CD4-positive, alpha-beta memory T cell (primary cell): ENCODE results near the gene UGT1A3. TPM values are rescaled to one million over a fixed set of nuclear protein-coding genes. Genes with fewer than 3 reads are reported as not detected.

Experiments
- CTCF ChIA-PET: fragments of 350-600 bp; sonication (Branson Sonifier 250); formaldehyde crosslinking; loops from one replicate; lab custom pipeline; 2021; ENCODE audit warnings: inconsistent platforms; ENCODE audit not compliant: partially characterized antibody; lab: Charles Lee
- POLR2A ChIA-PET: fragments of 350-600 bp; sonication (Branson Sonifier 250); formaldehyde crosslinking; loops from one replicate; lab custom pipeline; 2021; ENCODE audit not compliant: partially characterized antibody; lab: Charles Lee
- DNase-seq, 5 donors: peaks; one replicate each; pipeline versions ENCODE4 v3.0.0 to v3.0.0-alpha.2; 2020 to 2022; ENCODE audit warnings: mixed read lengths in 1 of 5
- H3K27ac ChIP-seq: one replicate; pipeline ENCODE4 v1.7.0; 2013; ENCODE audit warnings: low read depth, low read length
- H3K27me3 ChIP-seq: 2 replicates; pipeline ENCODE4 v1.7.0; 2013; ENCODE audit warnings: mild to moderate bottlenecking, low read length, moderate library complexity; ENCODE audit not compliant: insufficient read depth
- H3K36me3 ChIP-seq: 2 replicates; pipeline ENCODE4 v1.7.0; 2013; ENCODE audit warnings: mild to moderate bottlenecking, low read length, moderate library complexity; ENCODE audit not compliant: insufficient read depth
- H3K4me1 ChIP-seq: 2 replicates; pipeline ENCODE4 v1.7.0; 2013; ENCODE audit warnings: mild to moderate bottlenecking, low read length, moderate library complexity; ENCODE audit not compliant: insufficient read depth
- H3K4me3 ChIP-seq, 2 donors: one replicate each; pipeline ENCODE4 v1.7.0; 2013; ENCODE audit warnings: low read length in 2 of 2, mild to moderate bottlenecking in 1 of 2
- H3K9me3 ChIP-seq, 2 donors: one replicate each; pipeline ENCODE4 v1.7.0; 2013; ENCODE audit warnings: low read length in 2 of 2, control low read depth in 1 of 2; ENCODE audit not compliant: control insufficient read depth in 1 of 2
- H3K27ac Mint-ChIP-seq, 7 donors: one replicate each; pipeline ENCODE4 v1.8.0; 2020 to 2021; ENCODE audit warnings: mixed read lengths in 7 of 7, mild to moderate bottlenecking in 6 of 7, inconsistent platforms in 3 of 7, moderate library complexity in 3 of 7
- H3K27me3 Mint-ChIP-seq, 2 donors: one replicate each; pipeline ENCODE4 v1.8.0; 2020 to 2021; ENCODE audit warnings: mixed read lengths in 2 of 2
- H3K36me3 Mint-ChIP-seq, 2 donors: one replicate each; pipeline ENCODE4 v1.8.0; 2020 to 2021; ENCODE audit warnings: mixed read lengths in 2 of 2, inconsistent platforms in 1 of 2, mild to moderate bottlenecking in 1 of 2
- H3K4me1 Mint-ChIP-seq, 4 donors: one replicate each; pipeline ENCODE4 v1.8.0; 2020 to 2021; ENCODE audit warnings: mixed read lengths in 4 of 4, mild to moderate bottlenecking in 1 of 4
- H3K4me3 Mint-ChIP-seq, 8 donors: one replicate each; pipeline ENCODE4 v1.8.0; 2020 to 2021; ENCODE audit warnings: mixed read lengths in 8 of 8, mild to moderate bottlenecking in 7 of 8, moderate library complexity in 6 of 8, inconsistent platforms in 3 of 8
- H3K9me3 Mint-ChIP-seq, 8 donors: one replicate each; pipeline ENCODE4 v1.8.0; 2020 to 2021; ENCODE audit warnings: mixed read lengths in 8 of 8, mild to moderate bottlenecking in 5 of 8, inconsistent platforms in 3 of 8, moderate library complexity in 1 of 8
- intact Hi-C: fragments of 100-400 bp; cut with micrococcal nuclease; formaldehyde crosslinking; loops from one replicate; pipeline ENCODE4 v1.15.1; 2023
- polyA plus RNA-seq, 2 donors: library from polyadenylated mRNA; unstranded; fragments of 300-500 nt; fragmentation: Illumina TruSeq; gene quantifications; one replicate each; pipeline ENCODE4 v1.2.3, GENCODE V29; 2021
- total RNA-seq, 2 experiments: library from RNA; stranded (reverse); gene quantifications; one replicate each; pipeline ENCODE4 v1.2.3, GENCODE V29; 2021

The UGT1A3 gene
- total and polyA plus RNA-seq, 4 experiments from 2014 or later: not detected

DNA sequence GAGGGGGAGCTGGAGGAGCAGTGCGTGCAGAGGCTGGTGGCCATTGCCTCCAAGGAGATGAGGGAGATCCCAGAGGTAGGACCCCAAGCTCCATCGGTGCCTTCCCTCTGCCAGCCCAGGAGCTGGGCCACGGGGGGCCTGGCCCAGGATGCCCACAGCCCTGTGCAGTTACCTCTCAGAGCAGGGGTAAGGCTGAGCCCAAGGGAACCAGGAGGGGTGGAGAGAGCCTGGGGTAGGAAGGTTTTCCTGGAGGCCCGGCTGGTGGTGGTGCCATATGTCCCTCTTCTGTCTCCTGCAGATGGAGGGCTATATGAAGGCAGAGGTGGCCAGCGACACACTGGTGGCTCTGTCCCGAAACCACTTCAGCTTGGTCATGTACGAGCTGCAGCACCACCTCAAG, 60.7 kb downstream of the UGT1A3 start:
- H3K9me3 ChIP-seq: no peaks in the 10 kb centered on the region

DNA sequence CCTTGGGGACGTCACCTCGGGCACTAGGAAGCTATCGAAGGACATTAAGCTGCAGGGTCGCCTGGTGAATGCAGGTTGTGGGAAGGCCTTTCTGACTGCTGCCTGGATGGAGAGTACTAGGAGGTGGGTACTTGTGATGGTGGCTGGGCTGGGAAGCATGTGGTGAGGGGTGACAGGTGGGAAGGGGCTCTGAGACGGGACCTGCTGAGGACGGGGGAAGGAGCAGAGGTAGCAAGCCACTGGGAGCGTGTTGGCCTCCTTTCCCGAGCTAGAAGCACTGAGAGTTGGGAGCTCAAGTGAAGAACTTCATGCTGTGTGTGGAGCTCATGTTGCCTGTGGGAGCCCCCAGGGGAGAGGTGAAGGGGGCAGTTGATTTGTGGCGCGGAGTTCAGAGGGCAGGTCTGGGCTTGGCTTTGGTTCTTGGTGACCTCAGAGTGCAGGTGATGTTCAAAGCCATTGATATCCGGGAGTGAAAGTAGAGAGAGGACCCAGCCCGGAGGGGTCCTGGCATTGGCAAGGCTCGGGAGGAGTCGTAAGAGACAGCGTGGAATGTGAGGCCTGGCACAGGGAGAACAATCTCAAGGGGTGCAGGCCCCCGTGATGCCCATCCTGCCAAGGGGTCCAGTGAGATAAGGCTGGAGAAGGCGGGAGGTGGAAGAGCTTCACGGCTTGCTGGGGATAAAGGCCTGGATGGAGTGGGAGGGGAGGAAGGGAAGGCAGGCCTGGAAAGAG, 62.5 kb downstream of the UGT1A3 start:
- Mint-ChIP-seq H3K9me3 (peaks cover 0 to 5% (median under 1%) of the 10 kb centered on the region in 8 donors), H3K4me3 (no peak overlapping the region), H3K27me3 (peaks cover 2 to 4% of the 10 kb centered on the region in 2 donors), H3K36me3 (no peaks in the 10 kb centered on the region), H3K27ac (no peak overlapping the region), H3K4me1 (peaks cover 0 to 4% (median under 1%) of the 10 kb centered on the region in 4 donors)
- POLR2A ChIA-PET: no interaction called here
- CTCF ChIA-PET: no interaction called here
- no peaks in the 10 kb centered on the region for H3K27me3 ChIP-seq
- no peak overlapping the region for H3K4me3 ChIP-seq
- no peak for DNase-seq
- intact Hi-C loops: no loop called here
- H3K36me3 ChIP-seq: no peaks in the 10 kb centered on the region
- H3K9me3 ChIP-seq: no peaks in the 10 kb centered on the region
- H3K4me1 ChIP-seq: no peaks in the 10 kb centered on the region
- H3K27ac ChIP-seq: no peak overlapping the region

More for the DNA sequence above, 60.7 kb downstream of the UGT1A3 start:
- Histone ChIP-seq H3K27ac (no peak overlapping the region), H3K36me3 (no peaks in the 10 kb centered on the region), H3K4me3 (no peak overlapping the region), H3K27me3 (no peaks in the 10 kb centered on the region), H3K4me1 (no peaks in the 10 kb centered on the region)
- ChIA-PET CTCF (no interaction called here), POLR2A (no interaction called here)
- intact Hi-C loops: no loop called here
- peaks cover 6 to 11% of the 10 kb centered on the region in 2 donors for H3K27me3 Mint-ChIP-seq
- peaks cover 0 to 9% (median 2%) of the 10 kb centered on the region in 8 donors for H3K9me3 Mint-ChIP-seq
- peaks cover 0 to 4% (median under 1%) of the 10 kb centered on the region in 4 donors for H3K4me1 Mint-ChIP-seq
- no peak overlapping the region for H3K4me3 Mint-ChIP-seq
- H3K36me3 Mint-ChIP-seq: no peaks in the 10 kb centered on the region
- H3K27ac Mint-ChIP-seq: no peak overlapping the region
- no peak for DNase-seq

DNA sequence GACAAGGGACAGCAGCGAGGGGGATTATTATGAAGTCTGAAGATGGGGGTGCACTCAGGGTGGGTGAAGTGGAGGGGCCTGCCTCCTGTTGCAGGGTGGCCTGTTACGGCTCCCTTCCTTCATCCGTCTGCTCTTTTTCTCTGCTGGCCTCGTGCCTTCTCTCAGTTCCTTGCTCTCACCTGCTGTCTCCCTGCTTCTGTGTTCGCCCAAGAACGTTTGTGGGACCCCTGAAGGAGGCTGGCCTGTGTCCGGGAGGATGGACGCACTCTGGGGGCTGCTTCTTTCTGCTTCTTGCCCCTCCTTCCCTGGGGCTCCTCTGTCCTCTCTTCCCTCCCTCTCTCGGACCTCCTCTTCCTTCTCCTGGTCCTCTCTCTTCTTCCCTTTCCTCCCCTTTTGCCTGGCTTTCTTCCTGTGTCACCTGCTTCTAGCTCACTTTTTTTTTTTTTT, 63.1 kb downstream of the UGT1A3 start:
- H3K4me3 ChIP-seq: no peak overlapping the region
- intact Hi-C loops: no loop called here
- no peaks in the 10 kb centered on the region for H3K27me3 ChIP-seq
- H3K36me3 ChIP-seq: no peaks in the 10 kb centered on the region
- H3K4me1 Mint-ChIP-seq: peaks cover 0 to 4% (median under 1%) of the 10 kb centered on the region in 4 donors
- no peak overlapping the region for H3K27ac Mint-ChIP-seq
- H3K9me3 Mint-ChIP-seq: peaks cover 0 to 5% (median 0%) of the 10 kb centered on the region in 8 donors
- POLR2A ChIA-PET: no interaction called here
- H3K4me3 Mint-ChIP-seq: no peak overlapping the region
- no peaks in the 10 kb centered on the region for H3K9me3 ChIP-seq
- DNase-seq: no peak
- no peaks in the 10 kb centered on the region for H3K36me3 Mint-ChIP-seq
- no peaks in the 10 kb centered on the region for H3K4me1 ChIP-seq
- CTCF ChIA-PET: no interaction called here
- H3K27ac ChIP-seq: no peak overlapping the region
- H3K27me3 Mint-ChIP-seq: peaks cover 0 to 4% of the 10 kb centered on the region in 2 donors

DNA sequence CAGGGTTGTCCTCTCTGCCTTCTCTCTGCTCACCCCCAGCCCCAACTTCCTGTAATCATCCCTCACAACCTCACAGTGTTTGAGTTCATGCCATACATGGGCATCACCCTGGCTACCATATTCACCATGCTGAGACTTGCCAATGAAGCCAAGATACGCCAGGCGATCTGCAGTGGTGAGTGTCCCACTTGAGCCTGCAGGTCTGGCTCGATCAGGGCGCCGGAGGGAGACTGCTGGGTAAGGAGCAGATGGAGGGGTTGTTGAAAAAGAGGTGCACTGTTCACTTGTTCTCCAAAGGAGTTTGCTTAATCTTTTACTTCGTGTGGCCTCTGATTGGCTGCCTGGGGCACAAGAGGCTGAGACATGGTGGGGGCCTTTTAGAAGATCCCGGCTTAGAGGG, 63.9 kb downstream of the UGT1A3 start:
- ChIA-PET POLR2A (no interaction called here), CTCF (no interaction called here)
- Histone ChIP-seq H3K4me3 (no peak overlapping the region), H3K36me3 (no peaks in the 10 kb centered on the region), H3K4me1 (no peaks in the 10 kb centered on the region), H3K27ac (no peak overlapping the region), H3K9me3 (no peaks in the 10 kb centered on the region), H3K27me3 (no peaks in the 10 kb centered on the region)
- peaks cover 0 to 4% of the 10 kb centered on the region in 2 donors for H3K27me3 Mint-ChIP-seq
- H3K27ac Mint-ChIP-seq: no peak overlapping the region
- intact Hi-C loops: no loop called here
- H3K4me3 Mint-ChIP-seq: no peak overlapping the region
- no peak for DNase-seq
- no peaks in the 10 kb centered on the region for H3K36me3 Mint-ChIP-seq
- peaks cover 0 to 4% (median under 1%) of the 10 kb centered on the region in 4 donors for H3K4me1 Mint-ChIP-seq
- peaks cover 0 to 5% (median 0%) of the 10 kb centered on the region in 8 donors for H3K9me3 Mint-ChIP-seq

DNA sequence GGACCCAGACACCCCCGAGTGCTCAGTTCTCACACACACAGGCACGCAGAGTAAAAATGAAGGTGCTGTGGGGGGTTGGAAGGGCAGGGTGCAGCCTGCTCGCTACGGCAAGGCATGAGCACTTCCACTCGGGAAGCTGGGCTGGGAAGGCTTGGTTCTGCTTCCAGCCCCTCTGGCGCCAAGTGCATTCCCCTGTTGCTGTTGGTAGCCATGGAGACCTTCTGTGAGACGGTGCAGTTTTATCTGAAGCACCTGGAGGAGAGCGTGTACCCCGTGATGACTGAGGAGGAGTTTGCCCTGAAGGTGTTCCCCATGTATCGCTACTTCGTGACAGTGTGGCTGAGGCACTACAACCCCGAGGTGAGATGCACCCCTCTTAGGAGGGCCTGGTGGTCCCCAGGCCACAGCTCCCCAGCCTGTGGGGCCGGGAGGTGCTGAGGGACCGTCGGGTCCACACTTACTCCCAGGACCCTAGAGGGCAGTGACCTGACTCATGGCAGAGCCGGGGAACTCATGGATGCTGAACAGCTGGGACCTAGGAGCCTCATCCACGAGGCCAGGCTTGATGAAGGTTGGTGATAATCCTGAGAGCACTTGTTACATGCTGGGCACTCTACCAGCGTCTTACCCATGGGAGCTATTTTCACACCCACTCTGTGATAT, 64.8 kb downstream of the UGT1A3 start:
- Mint-ChIP-seq H3K36me3 (no peaks in the 10 kb centered on the region), H3K9me3 (peaks cover 0 to 5% (median 0%) of the 10 kb centered on the region in 8 donors), H3K27me3 (peaks cover 0 to 4% of the 10 kb centered on the region in 2 donors), H3K27ac (no peak overlapping the region), H3K4me1 (peaks cover 0 to 4% (median under 1%) of the 10 kb centered on the region in 4 donors), H3K4me3 (no peak overlapping the region)
- Histone ChIP-seq H3K27me3 (no peaks in the 10 kb centered on the region), H3K9me3 (no peaks in the 10 kb centered on the region), H3K36me3 (no peaks in the 10 kb centered on the region), H3K27ac (no peak overlapping the region), H3K4me3 (no peak overlapping the region), H3K4me1 (no peaks in the 10 kb centered on the region)
- DNase-seq: no peak
- ChIA-PET POLR2A (no interaction called here), CTCF (no interaction called here)
- intact Hi-C loops: no loop called here

DNA sequence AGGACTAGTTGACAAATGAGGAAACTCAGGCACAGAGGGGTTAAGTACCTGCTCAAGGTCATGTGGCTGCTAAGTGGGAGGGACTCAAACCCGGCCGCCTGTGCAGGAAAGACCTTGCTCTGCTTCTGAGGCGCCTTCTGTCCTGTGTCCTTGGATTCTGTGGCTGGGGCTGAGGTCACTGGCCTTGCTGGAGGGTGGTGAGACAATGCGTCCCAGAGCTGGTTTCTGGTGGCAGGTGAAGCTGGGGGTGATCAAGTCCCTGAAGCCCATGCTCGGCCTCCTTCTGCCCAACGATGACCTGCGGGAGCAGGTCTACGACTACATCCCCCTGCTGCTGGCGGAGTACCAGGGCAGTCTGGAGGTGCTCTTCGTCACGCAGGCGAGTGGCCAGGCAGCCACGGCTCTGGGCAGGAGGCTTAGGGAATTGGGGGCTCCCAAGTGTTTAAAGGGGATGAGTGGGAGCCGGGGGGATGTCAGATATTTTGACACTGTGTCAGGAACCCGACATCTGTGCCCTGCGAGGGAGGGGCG, 65.4 kb downstream of the UGT1A3 start:
- no peak overlapping the region for H3K4me3 ChIP-seq
- POLR2A ChIA-PET: no interaction called here
- intact Hi-C loops: no loop called here
- H3K27ac ChIP-seq: no peak overlapping the region
- Mint-ChIP-seq H3K27me3 (peaks cover 0 to 3% of the 10 kb centered on the region in 2 donors), H3K36me3 (no peaks in the 10 kb centered on the region), H3K9me3 (peaks cover 0 to 3% (median 0%) of the 10 kb centered on the region in 8 donors), H3K27ac (no peak overlapping the region), H3K4me3 (no peak overlapping the region), H3K4me1 (peaks cover 0 to 2% (median under 1%) of the 10 kb centered on the region in 4 donors)
- H3K9me3 ChIP-seq: no peaks in the 10 kb centered on the region
- CTCF ChIA-PET: no interaction called here
- no peaks in the 10 kb centered on the region for H3K27me3 ChIP-seq
- H3K36me3 ChIP-seq: no peaks in the 10 kb centered on the region
- no peak for DNase-seq
- H3K4me1 ChIP-seq: no peaks in the 10 kb centered on the region

DNA sequence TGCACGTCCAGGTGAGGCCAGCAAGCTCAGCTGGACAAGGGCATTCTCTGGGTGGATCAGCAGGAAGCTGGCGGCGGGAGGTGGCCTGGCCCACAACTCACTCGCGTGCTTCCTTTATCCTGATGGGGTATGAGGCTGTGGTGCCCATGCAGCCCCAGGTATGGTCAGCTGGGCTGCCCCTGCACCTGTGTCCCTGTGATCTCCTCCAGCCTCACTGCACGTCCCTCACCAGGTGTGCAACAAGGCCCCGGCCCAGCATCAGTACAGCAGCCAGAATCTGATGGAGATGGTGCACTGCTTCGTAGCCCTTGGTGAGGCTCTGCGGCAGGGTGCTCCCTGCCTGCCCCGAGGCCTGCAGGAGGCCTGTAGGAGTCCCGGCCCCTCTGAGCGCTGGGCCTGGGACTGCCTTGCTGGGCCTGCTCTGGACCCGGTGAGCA, 66.9 kb downstream of the UGT1A3 start:
- no peaks in the 10 kb centered on the region for H3K36me3 ChIP-seq
- ChIA-PET POLR2A (no interaction called here), CTCF (no interaction called here)
- H3K9me3 ChIP-seq: no peaks in the 10 kb centered on the region
- H3K4me3 ChIP-seq: no peak overlapping the region
- H3K4me1 ChIP-seq: no peaks in the 10 kb centered on the region
- intact Hi-C loops: no loop called here
- Mint-ChIP-seq H3K4me1 (peaks cover 0 to 2% (median 0%) of the 10 kb centered on the region in 4 donors), H3K27ac (no peak overlapping the region), H3K36me3 (no peaks in the 10 kb centered on the region), H3K27me3 (peaks cover 4 to 7% of the 10 kb centered on the region in 2 donors), H3K4me3 (no peak overlapping the region), H3K9me3 (peaks cover 0 to 3% (median 0%) of the 10 kb centered on the region in 8 donors)
- H3K27ac ChIP-seq: no peak overlapping the region
- DNase-seq: no peak
- H3K27me3 ChIP-seq: no peaks in the 10 kb centered on the region
